Prostate gland (tissue), 2 donors: Measurements from ENCODE around the gene BLOC1S5. TPM values are rescaled to one million over a fixed set of nuclear protein-coding genes. Genes with fewer than 3 reads are reported as not detected.
A peak's percentile ranks its signal among the peaks of the same experiment; 100 is the strongest.

ENCODE experiments used
- DNase-seq: peaks from one replicate; pipeline ENCODE4 v3.0.0-alpha.2; 2019; ENCODE audit warnings: low spot score
- H3K27ac ChIP-seq, 2 donors: fragments of 200-600 bp; sonication (generic); 2 replicates each; pipeline ENCODE4 v1.5.1; 2017 to 2019
- H3K27me3 ChIP-seq: fragments of 200-600 bp; sonication (generic); replicated peaks from 2 replicates; pipeline ENCODE4 v1.5.1; 2019; ENCODE audit not compliant: insufficient read depth
- H3K36me3 ChIP-seq, 2 donors: fragments of 200-600 bp; sonication (generic); 1 replicate in 1 of 2; 2 replicates in 1 of 2; pipeline versions ENCODE4 v1.5.1 to v1.8.1; 2017 to 2019
- H3K4me1 ChIP-seq: fragments of 200-600 bp; sonication (generic); replicated peaks from 2 replicates; pipeline ENCODE4 v1.5.1; 2019
- H3K4me3 ChIP-seq, 2 donors: fragments of 200-600 bp; sonication (generic); 2 replicates each; pipeline ENCODE4 v1.5.1; 2017 to 2019
- H3K9me3 ChIP-seq: fragments of 200-600 bp; sonication (generic); 2 replicates; pipeline ENCODE4 v1.5.1; 2017
- POLR2A ChIP-seq: fragments of 450-650 bp; IDR thresholded peaks from one replicate; pipeline ENCODE4 v1.6.1; 2016; ENCODE audit warnings: antibody characterized with exemption, mild to moderate bottlenecking
- POLR2AphosphoS5 ChIP-seq: sonication (generic); formaldehyde crosslinking; IDR thresholded peaks from one replicate; pipeline ENCODE4 v1.6.1; 2017; ENCODE audit warnings: antibody characterized with exemption
- WGBS: methylation state at CpG from one replicate; pipeline ENCODE4 v1.1.5; 2018; 5-methylcytosine and 5-hydroxymethylcytosine counted together
- intact Hi-C: fragments of 100-400 bp; cut with DNase I; formaldehyde crosslinking; loops from one replicate; pipeline ENCODE4 v1.14.2; 2022
- total RNA-seq, 2 donors: library from RNA; depleted of rRNA; stranded (reverse); fragments of >200 nt; gene quantifications; one replicate each; pipeline ENCODE4 v1.1.0, GENCODE V29; 2016
- TF ChIP-seq, protein P1 (sequence below), 4 experiments: fragments of 200-600 bp in 2 of 4; fragments of 450-650 bp in 2 of 4; sonication (generic) in 2 of 4; IDR thresholded peaks; 1 replicate in 3 of 4; 2 replicates in 1 of 4; pipeline ENCODE4 v1.5.1; 2016 to 2019; ENCODE audit warnings: antibody characterized with exemption in 4 of 4, mild to moderate bottlenecking in 2 of 4, moderate library complexity in 2 of 4

Gene BLOC1S5
- total RNA-seq, 2 donors from 2014 or later, result 9.5 to 13.0 TPM

DNA sequence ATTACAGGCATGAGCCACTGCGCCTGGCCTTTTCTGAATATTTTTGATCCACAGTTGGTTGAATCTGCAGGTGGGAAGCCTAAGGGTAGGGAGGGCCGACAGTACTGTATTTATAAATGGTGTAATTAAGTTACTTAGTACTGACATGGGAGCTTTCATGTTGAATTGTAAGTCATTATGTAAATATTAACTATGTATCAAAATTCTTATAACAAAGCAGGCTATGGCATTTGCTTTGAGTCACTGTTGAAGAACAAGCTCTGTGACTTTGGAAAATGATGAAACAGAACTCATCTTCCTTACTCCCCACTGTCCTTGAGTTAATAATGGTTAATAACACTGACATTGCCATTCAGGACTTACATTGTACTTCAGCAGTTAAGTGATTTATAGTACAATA lies 90.6 kb downstream of the BLOC1S5 start:
- intact Hi-C loops, result no loop called here
- DNase-seq, result no peak
- H3K4me3 ChIP-seq, result no peak overlapping the region
- TF ChIP-seq POLR2AphosphoS5 (peak; percentile 34), POLR2A (no peak)
- TF ChIP-seq, protein P1, sequence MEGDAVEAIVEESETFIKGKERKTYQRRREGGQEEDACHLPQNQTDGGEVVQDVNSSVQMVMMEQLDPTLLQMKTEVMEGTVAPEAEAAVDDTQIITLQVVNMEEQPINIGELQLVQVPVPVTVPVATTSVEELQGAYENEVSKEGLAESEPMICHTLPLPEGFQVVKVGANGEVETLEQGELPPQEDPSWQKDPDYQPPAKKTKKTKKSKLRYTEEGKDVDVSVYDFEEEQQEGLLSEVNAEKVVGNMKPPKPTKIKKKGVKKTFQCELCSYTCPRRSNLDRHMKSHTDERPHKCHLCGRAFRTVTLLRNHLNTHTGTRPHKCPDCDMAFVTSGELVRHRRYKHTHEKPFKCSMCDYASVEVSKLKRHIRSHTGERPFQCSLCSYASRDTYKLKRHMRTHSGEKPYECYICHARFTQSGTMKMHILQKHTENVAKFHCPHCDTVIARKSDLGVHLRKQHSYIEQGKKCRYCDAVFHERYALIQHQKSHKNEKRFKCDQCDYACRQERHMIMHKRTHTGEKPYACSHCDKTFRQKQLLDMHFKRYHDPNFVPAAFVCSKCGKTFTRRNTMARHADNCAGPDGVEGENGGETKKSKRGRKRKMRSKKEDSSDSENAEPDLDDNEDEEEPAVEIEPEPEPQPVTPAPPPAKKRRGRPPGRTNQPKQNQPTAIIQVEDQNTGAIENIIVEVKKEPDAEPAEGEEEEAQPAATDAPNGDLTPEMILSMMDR (IDR thresholded peaks at IDR 0.05), result no peak
- 74% methylated on average over 2 of the region's 2 CpGs for WGBS
- H3K27me3 ChIP-seq, result no peaks in the 10 kb centered on the region
- no peaks in the 10 kb centered on the region for H3K36me3 ChIP-seq
- H3K27ac ChIP-seq, result peak overlapping the region in 1 of 2 donors; percentile 42
- H3K9me3 ChIP-seq, result no peaks in the 10 kb centered on the region
- H3K4me1 ChIP-seq, result peaks cover 12% of the 10 kb centered on the region

DNA sequence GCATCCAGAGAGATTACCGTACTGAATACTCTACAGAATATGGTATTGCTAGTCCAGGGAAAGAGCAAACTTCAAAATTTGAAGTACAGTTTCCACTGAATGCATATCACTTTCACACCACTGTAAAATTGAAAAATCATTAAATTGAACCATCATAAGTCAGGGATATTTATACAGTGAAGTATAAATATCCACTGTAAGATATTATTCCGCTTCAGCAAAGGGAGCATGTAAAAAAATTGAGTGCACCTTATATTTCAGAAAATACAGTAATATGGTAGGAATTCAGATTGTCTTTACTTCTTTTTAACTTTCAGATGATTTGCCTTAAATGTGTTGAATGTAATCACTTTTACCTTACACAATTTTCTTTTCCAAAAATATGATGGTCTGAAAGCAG lies 92.7 kb downstream of the BLOC1S5 start:
- H3K9me3 ChIP-seq, result no peaks in the 10 kb centered on the region
- peaks cover 12% of the 10 kb centered on the region for H3K4me1 ChIP-seq
- no peak overlapping the region for H3K27ac ChIP-seq
- no peaks in the 10 kb centered on the region for H3K27me3 ChIP-seq
- no peak for TF ChIP-seq POLR2AphosphoS5
- TF ChIP-seq, protein P1 (IDR thresholded peaks at IDR 0.05), result no peak
- WGBS, result 95% methylated on average over 2 of the region's 2 CpGs
- no peak overlapping the region for H3K4me3 ChIP-seq
- no peaks in the 10 kb centered on the region for H3K36me3 ChIP-seq
- intact Hi-C loops, result no loop called here
- DNase-seq, result no peak

DNA sequence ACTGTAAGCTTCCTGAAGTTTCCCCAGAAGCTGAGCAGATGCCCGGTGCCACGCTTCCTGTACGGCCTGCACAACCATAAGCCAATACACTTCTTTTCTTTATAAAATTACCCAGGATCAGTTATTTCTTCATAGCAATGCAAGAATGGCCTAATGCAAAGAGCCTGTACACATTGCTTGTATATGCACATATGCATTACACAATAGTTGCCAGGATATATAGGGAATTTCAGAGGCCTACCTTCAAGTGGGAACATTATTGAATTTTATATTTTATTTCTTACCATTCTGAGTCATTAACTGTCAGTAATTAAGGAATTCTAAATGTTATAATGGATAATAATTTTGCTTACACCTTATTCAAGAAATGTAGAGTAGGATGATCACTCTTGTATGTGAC lies 93.6 kb downstream of the BLOC1S5 start:
- Histone ChIP-seq H3K27me3 (no peaks in the 10 kb centered on the region), H3K36me3 (no peaks in the 10 kb centered on the region), H3K9me3 (no peaks in the 10 kb centered on the region), H3K4me3 (no peak overlapping the region), H3K4me1 (peaks cover 12% of the 10 kb centered on the region), H3K27ac (no peak overlapping the region)
- 96% methylated on average over 3 of the region's 3 CpGs for WGBS
- TF ChIP-seq POLR2AphosphoS5 (no peak), POLR2A (no peak)
- TF ChIP-seq, protein P1 (IDR thresholded peaks at IDR 0.05), result no peak
- intact Hi-C loops, result no loop called here
- DNase-seq, result no peak

Other genes with a start within 250 kb of the BLOC1S5 start
- 100 to 1,000 TPM; 123 to 128 TPM for gene TXNDC5, start 153.6 kb downstream of the BLOC1S5 start, total RNA-seq
- gene EEF1E1, start 38.2 kb upstream of the BLOC1S5 start, total RNA-seq, result 10 to 100 TPM; 23.1 TPM